ENCODE data around the gene HCN2. TPM values are rescaled to one million over a fixed set of nuclear protein-coding genes. Genes with fewer than 3 reads are reported as not detected.

The HCN2 gene
- total RNA-seq, 1 donor from 2014 or later: not detected

- Histone ChIP-seq H3K4me1 (ENCODE audit: control insufficient read depth in 3 of 3, insufficient read depth in 3 of 3, low read length in 3 of 3) (peaks cover 12 to 16% (median 14%) of the 10 kb centered on the region in 3 donors), H3K36me3 (ENCODE audit: control insufficient read depth in 3 of 3, insufficient read depth in 3 of 3, low read length in 3 of 3) (no peaks in the 10 kb centered on the region), H3K27ac (ENCODE audit: low read depth, low read length) (no peak overlapping the region), H3K9ac (ENCODE audit: low read depth in 1 of 3, low read length in 3 of 3) (peak overlapping the region in 1 of 3 donors; percentile 60), H3K9me3 (ENCODE audit: control insufficient read depth in 3 of 3, low read length in 3 of 3) (no peaks in the 10 kb centered on the region), H3K4me3 (ENCODE audit: low read length in 3 of 3) (peak overlapping the region in 2 of 3 donors; percentile 71 to 72), H3K27me3 (ENCODE audit: control insufficient read depth in 3 of 3, insufficient read depth in 3 of 3, low read length in 3 of 3) (no peaks in the 10 kb centered on the region)
Observed at GRCh38 chr19:638906-639252, 49.2 kb downstream of the HCN2 start.

- H3K9me3 ChIP-seq (ENCODE audit: control insufficient read depth in 3 of 3, low read length in 3 of 3): no peaks in the 10 kb centered on the region
- H3K9ac ChIP-seq (ENCODE audit: low read depth in 1 of 3, low read length in 3 of 3): peak within 1 kb of the TSS in 2 of 3 donors; percentile 32 to 60
- H3K27me3 ChIP-seq (ENCODE audit: control insufficient read depth in 3 of 3, insufficient read depth in 3 of 3, low read length in 3 of 3): no peaks in the 10 kb centered on the region
- peaks cover 7 to 11% (median 8%) of the 10 kb centered on the region in 3 donors for H3K4me1 ChIP-seq (ENCODE audit: control insufficient read depth in 3 of 3, insufficient read depth in 3 of 3, low read length in 3 of 3)
- no peaks in the 10 kb centered on the region for H3K36me3 ChIP-seq (ENCODE audit: control insufficient read depth in 3 of 3, insufficient read depth in 3 of 3, low read length in 3 of 3)
- H3K27ac ChIP-seq (ENCODE audit: low read depth, low read length): no peak within 1 kb of the TSS
- peak within 1 kb of the TSS; percentile 68 to 72 (median 71) for H3K4me3 ChIP-seq (ENCODE audit: low read length in 3 of 3)
Observed at GRCh38 chr19:639253-640160, 49.8 kb downstream of the HCN2 start, which contains the start of gene FGF22. FGF22 (plus strand) TSS chr19:639879; CDS start chr19:639926, 47 bp downstream.

- no peaks in the 10 kb centered on the region for H3K9me3 ChIP-seq (ENCODE audit: control insufficient read depth in 3 of 3, low read length in 3 of 3)
- H3K36me3 ChIP-seq (ENCODE audit: control insufficient read depth in 3 of 3, insufficient read depth in 3 of 3, low read length in 3 of 3): peaks cover 0 to 2% (median 2%) of the 10 kb centered on the region in 3 donors
- peak overlapping the region in 2 of 3 donors; percentile 61 to 65 for H3K4me3 ChIP-seq (ENCODE audit: low read length in 3 of 3)
- H3K27me3 ChIP-seq (ENCODE audit: control insufficient read depth in 3 of 3, insufficient read depth in 3 of 3, low read length in 3 of 3): no peaks in the 10 kb centered on the region
- no peak overlapping the region for H3K27ac ChIP-seq (ENCODE audit: low read depth, low read length)
- H3K4me1 ChIP-seq (ENCODE audit: control insufficient read depth in 3 of 3, insufficient read depth in 3 of 3, low read length in 3 of 3): peaks cover 7 to 11% (median 8%) of the 10 kb centered on the region in 3 donors
- H3K9ac ChIP-seq (ENCODE audit: low read depth in 1 of 3, low read length in 3 of 3): no peak overlapping the region
Observed at GRCh38 chr19:640161-640558, 50.5 kb downstream of the HCN2 start.

- peaks cover 0 to 2% (median 2%) of the 10 kb centered on the region in 3 donors for H3K36me3 ChIP-seq (ENCODE audit: control insufficient read depth in 3 of 3, insufficient read depth in 3 of 3, low read length in 3 of 3)
- H3K27me3 ChIP-seq (ENCODE audit: control insufficient read depth in 3 of 3, insufficient read depth in 3 of 3, low read length in 3 of 3): no peaks in the 10 kb centered on the region
- no peak overlapping the region for H3K9ac ChIP-seq (ENCODE audit: low read depth in 1 of 3, low read length in 3 of 3)
- H3K4me1 ChIP-seq (ENCODE audit: control insufficient read depth in 3 of 3, insufficient read depth in 3 of 3, low read length in 3 of 3): peaks cover 7 to 11% (median 8%) of the 10 kb centered on the region in 3 donors
- no peaks in the 10 kb centered on the region for H3K9me3 ChIP-seq (ENCODE audit: control insufficient read depth in 3 of 3, low read length in 3 of 3)
- no peak overlapping the region for H3K4me3 ChIP-seq (ENCODE audit: low read length in 3 of 3)
- H3K27ac ChIP-seq (ENCODE audit: low read depth, low read length): no peak overlapping the region
Observed at GRCh38 chr19:640606-641189, 51.0 kb downstream of the HCN2 start.

- H3K4me3 ChIP-seq (ENCODE audit: low read length in 3 of 3): no peak overlapping the region
- peaks cover 7 to 11% (median 8%) of the 10 kb centered on the region in 3 donors for H3K4me1 ChIP-seq (ENCODE audit: control insufficient read depth in 3 of 3, insufficient read depth in 3 of 3, low read length in 3 of 3)
- no peak overlapping the region for H3K27ac ChIP-seq (ENCODE audit: low read depth, low read length)
- peaks cover 3 to 5% (median 4%) of the 10 kb centered on the region in 3 donors for H3K36me3 ChIP-seq (ENCODE audit: control insufficient read depth in 3 of 3, insufficient read depth in 3 of 3, low read length in 3 of 3)
- no peak overlapping the region for H3K9ac ChIP-seq (ENCODE audit: low read depth in 1 of 3, low read length in 3 of 3)
- no peaks in the 10 kb centered on the region for H3K27me3 ChIP-seq (ENCODE audit: control insufficient read depth in 3 of 3, insufficient read depth in 3 of 3, low read length in 3 of 3)
- H3K9me3 ChIP-seq (ENCODE audit: control insufficient read depth in 3 of 3, low read length in 3 of 3): no peaks in the 10 kb centered on the region
Observed at GRCh38 chr19:641702-642101, 52.0 kb downstream of the HCN2 start.

GRCh38 chr19:642767-643727, 53.4 kb downstream of the HCN2 start:
- Histone ChIP-seq H3K9me3 (ENCODE audit: control insufficient read depth in 3 of 3, low read length in 3 of 3) (no peaks in the 10 kb centered on the region), H3K4me1 (ENCODE audit: control insufficient read depth in 3 of 3, insufficient read depth in 3 of 3, low read length in 3 of 3) (peaks cover 7 to 11% (median 8%) of the 10 kb centered on the region in 3 donors), H3K27ac (ENCODE audit: low read depth, low read length) (no peak overlapping the region), H3K9ac (ENCODE audit: low read depth in 1 of 3, low read length in 3 of 3) (no peak overlapping the region), H3K4me3 (ENCODE audit: low read length in 3 of 3) (no peak overlapping the region), H3K36me3 (ENCODE audit: control insufficient read depth in 3 of 3, insufficient read depth in 3 of 3, low read length in 3 of 3) (peaks cover 11 to 12% (median 11%) of the 10 kb centered on the region in 3 donors), H3K27me3 (ENCODE audit: control insufficient read depth in 3 of 3, insufficient read depth in 3 of 3, low read length in 3 of 3) (no peaks in the 10 kb centered on the region)

GRCh38 chr19:643736-644135, 54.1 kb downstream of the HCN2 start:
- H3K27ac ChIP-seq (ENCODE audit: low read depth, low read length): no peak overlapping the region
- no peaks in the 10 kb centered on the region for H3K27me3 ChIP-seq (ENCODE audit: control insufficient read depth in 3 of 3, insufficient read depth in 3 of 3, low read length in 3 of 3)
- H3K9ac ChIP-seq (ENCODE audit: low read depth in 1 of 3, low read length in 3 of 3): no peak overlapping the region
- peaks cover 6 to 7% (median 7%) of the 10 kb centered on the region in 3 donors for H3K4me1 ChIP-seq (ENCODE audit: control insufficient read depth in 3 of 3, insufficient read depth in 3 of 3, low read length in 3 of 3)
- H3K36me3 ChIP-seq (ENCODE audit: control insufficient read depth in 3 of 3, insufficient read depth in 3 of 3, low read length in 3 of 3): peaks cover 11 to 16% (median 11%) of the 10 kb centered on the region in 3 donors
- H3K9me3 ChIP-seq (ENCODE audit: control insufficient read depth in 3 of 3, low read length in 3 of 3): no peaks in the 10 kb centered on the region
- no peak overlapping the region for H3K4me3 ChIP-seq (ENCODE audit: low read length in 3 of 3)

GRCh38 chr19:644363-644762, 54.7 kb downstream of the HCN2 start:
- H3K9ac ChIP-seq (ENCODE audit: low read depth in 1 of 3, low read length in 3 of 3): no peak overlapping the region
- H3K36me3 ChIP-seq (ENCODE audit: control insufficient read depth in 3 of 3, insufficient read depth in 3 of 3, low read length in 3 of 3): peaks cover 14 to 19% (median 14%) of the 10 kb centered on the region in 3 donors
- H3K9me3 ChIP-seq (ENCODE audit: control insufficient read depth in 3 of 3, low read length in 3 of 3): no peaks in the 10 kb centered on the region
- H3K4me3 ChIP-seq (ENCODE audit: low read length in 3 of 3): no peak overlapping the region
- no peak overlapping the region for H3K27ac ChIP-seq (ENCODE audit: low read depth, low read length)
- H3K27me3 ChIP-seq (ENCODE audit: control insufficient read depth in 3 of 3, insufficient read depth in 3 of 3, low read length in 3 of 3): no peaks in the 10 kb centered on the region
- H3K4me1 ChIP-seq (ENCODE audit: control insufficient read depth in 3 of 3, insufficient read depth in 3 of 3, low read length in 3 of 3): peaks cover 0 to 1% (median under 1%) of the 10 kb centered on the region in 3 donors

GRCh38 chr19:644789-645188, 55.1 kb downstream of the HCN2 start:
- Histone ChIP-seq H3K4me1 (ENCODE audit: control insufficient read depth in 3 of 3, insufficient read depth in 3 of 3, low read length in 3 of 3) (no peaks in the 10 kb centered on the region), H3K4me3 (ENCODE audit: low read length in 3 of 3) (no peak overlapping the region), H3K9ac (ENCODE audit: low read depth in 1 of 3, low read length in 3 of 3) (no peak overlapping the region), H3K27ac (ENCODE audit: low read depth, low read length) (no peak overlapping the region), H3K36me3 (ENCODE audit: control insufficient read depth in 3 of 3, insufficient read depth in 3 of 3, low read length in 3 of 3) (peaks cover 16 to 21% (median 17%) of the 10 kb centered on the region in 3 donors), H3K9me3 (ENCODE audit: control insufficient read depth in 3 of 3, low read length in 3 of 3) (no peaks in the 10 kb centered on the region), H3K27me3 (ENCODE audit: control insufficient read depth in 3 of 3, insufficient read depth in 3 of 3, low read length in 3 of 3) (no peaks in the 10 kb centered on the region)

Data from skeletal muscle tissue (tissue), 4 donors.